Measurements from ENCODE around the gene CYP24A1. TPM values are rescaled to one million over a fixed set of nuclear protein-coding genes. Genes with fewer than 3 reads are reported as not detected.
A peak's percentile ranks its signal among the peaks of the same experiment; 100 is the strongest.

The CYP24A1 gene
- total and polyA plus RNA-seq, 2 experiments from 2014 or later: 0.43 to 1.2 TPM

- H4K20me1 ChIP-seq (ENCODE audit: insufficient read depth): no peaks in the 10 kb centered on the region
- 74 to 80% methylated on average over 3 of the region's 3 CpGs for WGBS, 2 experiments (ENCODE audit: low coverage in 1 of 2, low lambda C conversion rate in 2 of 2, missing lambda C conversion rate in 2 of 2)
- peaks cover 7% of the 10 kb centered on the region; the same call in 1 of the 2 replicates for H3F3A ChIP-seq (ENCODE audit: insufficient read depth)
- H3K27me3 ChIP-seq (replicated peaks; ENCODE audit: insufficient read depth): no peaks in the 10 kb centered on the region
- H3K4me1 ChIP-seq (ENCODE audit: insufficient read depth): peaks cover 25% of the 10 kb centered on the region
- in situ Hi-C loops (cut with MboI): no loop called here
- H3K79me2 ChIP-seq (ENCODE audit: insufficient read depth): peaks cover 57% of the 10 kb centered on the region
- no peak for DNase-seq
- H3K9me3 ChIP-seq (ENCODE audit: low read depth): no peaks in the 10 kb centered on the region
- H3K4me3 ChIP-seq: no peak overlapping the region
- H3K4me2 ChIP-seq (ENCODE audit: unreplicated experiment): no peak overlapping the region
- no peak overlapping the region for H2AFZ ChIP-seq
- no peak overlapping the region for H3K9ac ChIP-seq
- no peak for TF ChIP-seq EZH2 (IDR thresholded peaks at IDR 0.05; ENCODE audit: insufficient read depth, poor library complexity, severe bottlenecking)
- no peak for TF ChIP-seq EZH2phosphoT487 (IDR thresholded peaks at IDR 0.05; ENCODE audit: insufficient read depth, low read depth)
- no peaks in the 10 kb centered on the region for H3K9me2 ChIP-seq (ENCODE audit: insufficient read depth)
- no peak overlapping the region for H3K27ac ChIP-seq
- H3K36me3 ChIP-seq (ENCODE audit: low read depth): peaks cover 10% of the 10 kb centered on the region; the same call in 1 of the 2 replicates
Observed at GRCh38 chr20:54215157-54215789, 41.5 kb upstream of the CYP24A1 start.

DNA sequence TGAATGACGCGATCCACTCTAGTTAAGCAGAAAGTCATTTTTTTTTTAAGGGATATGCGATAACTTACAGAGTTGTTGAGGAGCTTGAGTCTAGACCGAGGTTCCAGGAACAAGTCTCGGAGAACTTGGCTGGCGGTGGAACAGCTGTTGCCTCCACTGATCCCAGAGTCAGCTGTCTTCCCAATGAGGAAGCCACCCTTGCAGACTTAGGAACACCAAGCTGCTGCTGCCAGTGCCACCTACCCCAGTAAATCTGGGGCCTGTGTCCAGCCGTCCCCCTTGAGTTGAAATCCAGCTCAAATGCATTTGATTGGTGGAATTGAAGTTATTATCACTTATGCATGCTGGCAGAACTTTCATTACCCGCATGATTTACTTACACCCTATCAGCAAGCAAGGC, 40.8 kb upstream of the CYP24A1 start:
- H3K27ac ChIP-seq: no peak overlapping the region

DNA sequence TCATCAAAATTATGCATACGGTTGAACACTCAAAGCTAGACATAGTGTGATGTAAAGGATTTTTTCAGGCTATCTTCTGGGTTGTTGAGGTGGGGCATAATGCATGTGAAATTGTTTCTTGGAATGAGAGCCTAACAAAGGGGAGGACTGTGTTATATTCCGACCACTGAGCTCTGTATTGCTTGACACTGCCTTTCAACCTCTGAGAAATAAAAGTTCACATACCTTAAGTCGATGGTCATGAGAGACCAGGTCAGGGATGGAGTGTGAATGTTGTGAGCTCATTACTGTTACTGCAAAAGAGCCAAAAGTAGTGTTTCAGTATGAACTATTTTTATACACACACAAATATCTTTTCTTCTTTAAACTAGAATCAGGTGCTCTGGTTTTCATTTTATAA, 39.1 kb upstream of the CYP24A1 start:
- DNase-seq: peak; percentile 31
- in situ Hi-C loops (cut with MboI): no loop called here
- Histone ChIP-seq H3K9me2 (ENCODE audit: insufficient read depth) (no peaks in the 10 kb centered on the region), H3K27ac (0 out of 2 replicates have a peak overlapping the region, but pooled peaks have one; percentile 19), H3K9ac (no peak overlapping the region), H3K79me2 (ENCODE audit: insufficient read depth) (peaks cover 80% of the 10 kb centered on the region), H3F3A (ENCODE audit: insufficient read depth) (peaks cover 11% of the 10 kb centered on the region; the same call in 1 of the 2 replicates), H3K4me2 (ENCODE audit: unreplicated experiment) (peak overlapping the region; percentile 31), H3K27me3 (replicated peaks; ENCODE audit: insufficient read depth) (no peaks in the 10 kb centered on the region), H3K9me3 (ENCODE audit: low read depth) (no peaks in the 10 kb centered on the region), H4K20me1 (ENCODE audit: insufficient read depth) (no peaks in the 10 kb centered on the region), H2AFZ (no peak overlapping the region), H3K4me3 (no peak overlapping the region), H3K4me1 (ENCODE audit: insufficient read depth) (peaks cover 32% of the 10 kb centered on the region), H3K36me3 (ENCODE audit: low read depth) (peaks cover 10% of the 10 kb centered on the region; the same call in 1 of the 2 replicates)
- TF ChIP-seq EZH2 (IDR thresholded peaks at IDR 0.05; ENCODE audit: insufficient read depth, poor library complexity, severe bottlenecking) (no peak), EZH2phosphoT487 (IDR thresholded peaks at IDR 0.05; ENCODE audit: insufficient read depth, low read depth) (no peak)
- WGBS, 2 experiments (ENCODE audit: low coverage in 1 of 2, low lambda C conversion rate in 2 of 2, missing lambda C conversion rate in 2 of 2): 56 to 63% methylated on average over 3 of the region's 3 CpGs

More for the DNA sequence above, 40.8 kb upstream of the CYP24A1 start:
- peaks cover 7% of the 10 kb centered on the region; the same call in 1 of the 2 replicates for H3F3A ChIP-seq (ENCODE audit: insufficient read depth)
- H3K27me3 ChIP-seq (replicated peaks; ENCODE audit: insufficient read depth): no peaks in the 10 kb centered on the region
- H3K9ac ChIP-seq: no peak overlapping the region
- TF ChIP-seq EZH2 (IDR thresholded peaks at IDR 0.05; ENCODE audit: insufficient read depth, poor library complexity, severe bottlenecking) (no peak), EZH2phosphoT487 (IDR thresholded peaks at IDR 0.05; ENCODE audit: insufficient read depth, low read depth) (no peak)
- no peak overlapping the region for H3K4me2 ChIP-seq (ENCODE audit: unreplicated experiment)
- in situ Hi-C loops (cut with MboI): no loop called here
- H3K36me3 ChIP-seq (ENCODE audit: low read depth): peaks cover 10% of the 10 kb centered on the region; the same call in 1 of the 2 replicates
- no peaks in the 10 kb centered on the region for H3K9me3 ChIP-seq (ENCODE audit: low read depth)
- H3K4me1 ChIP-seq (ENCODE audit: insufficient read depth): peaks cover 31% of the 10 kb centered on the region
- 94 to 95% methylated on average over 8 of the region's 8 CpGs for WGBS, 2 experiments (ENCODE audit: low coverage in 1 of 2, low lambda C conversion rate in 2 of 2, missing lambda C conversion rate in 2 of 2)
- no peaks in the 10 kb centered on the region for H4K20me1 ChIP-seq (ENCODE audit: insufficient read depth)
- no peak for DNase-seq
- no peaks in the 10 kb centered on the region for H3K9me2 ChIP-seq (ENCODE audit: insufficient read depth)
- no peak overlapping the region for H2AFZ ChIP-seq
- H3K4me3 ChIP-seq: no peak overlapping the region
- H3K79me2 ChIP-seq (ENCODE audit: insufficient read depth): peaks cover 64% of the 10 kb centered on the region

DNA sequence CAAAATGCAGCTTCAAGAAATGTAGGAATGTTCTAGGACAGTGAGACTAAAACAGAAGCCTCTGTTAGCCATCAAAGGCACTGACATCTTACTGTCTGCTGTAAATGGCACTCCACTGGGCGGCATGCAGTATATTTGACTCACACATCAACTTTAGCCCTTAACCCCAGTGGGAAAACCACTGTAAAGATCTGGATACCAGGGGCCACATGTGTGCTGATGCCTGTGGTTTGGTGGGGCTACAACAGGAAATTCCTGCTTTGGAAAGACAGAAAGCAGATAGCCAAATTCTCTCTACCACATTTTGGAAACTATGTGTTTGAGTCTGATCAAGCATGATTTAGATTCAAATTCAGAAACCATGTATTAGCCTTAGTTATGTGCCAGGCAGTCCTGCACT, 38.4 kb upstream of the CYP24A1 start:
- H3K4me1 ChIP-seq (ENCODE audit: insufficient read depth): peaks cover 32% of the 10 kb centered on the region
- peak; percentile 57 for DNase-seq
- H3K27ac ChIP-seq: peak overlapping the region; percentile 19; the same call in 1 of the 2 replicates
- no peak overlapping the region for H3K9ac ChIP-seq
- no peak for TF ChIP-seq EZH2 (IDR thresholded peaks at IDR 0.05; ENCODE audit: insufficient read depth, poor library complexity, severe bottlenecking)
- no peak for TF ChIP-seq EZH2phosphoT487 (IDR thresholded peaks at IDR 0.05; ENCODE audit: insufficient read depth, low read depth)
- H3K27me3 ChIP-seq (replicated peaks; ENCODE audit: insufficient read depth): no peaks in the 10 kb centered on the region
- WGBS, 2 experiments (ENCODE audit: low coverage in 1 of 2, low lambda C conversion rate in 2 of 2, missing lambda C conversion rate in 2 of 2): 21 to 35% methylated on average over 1 of the region's 1 CpG
- peaks cover 11% of the 10 kb centered on the region; the same call in 1 of the 2 replicates for H3F3A ChIP-seq (ENCODE audit: insufficient read depth)
- no peak overlapping the region for H2AFZ ChIP-seq
- H4K20me1 ChIP-seq (ENCODE audit: insufficient read depth): no peaks in the 10 kb centered on the region
- H3K4me3 ChIP-seq: no peak overlapping the region
- no peaks in the 10 kb centered on the region for H3K9me3 ChIP-seq (ENCODE audit: low read depth)
- no peaks in the 10 kb centered on the region for H3K9me2 ChIP-seq (ENCODE audit: insufficient read depth)
- H3K79me2 ChIP-seq (ENCODE audit: insufficient read depth): peaks cover 80% of the 10 kb centered on the region
- peaks cover 10% of the 10 kb centered on the region; the same call in 1 of the 2 replicates for H3K36me3 ChIP-seq (ENCODE audit: low read depth)
- in situ Hi-C loops (cut with MboI): no loop called here
- H3K4me2 ChIP-seq (ENCODE audit: unreplicated experiment): peak overlapping the region; percentile 31
